LNCaP clone FGC (cell line): ENCODE results near the gene PLPP3.

Source experiments
- DNase-seq: peaks from one replicate; pipeline ENCODE4 v3.0.0-alpha.2; 2011; ENCODE audit warnings: low read depth
- H3K4me3 ChIP-seq: 2 replicates; pipeline ENCODE4 v1.5.1; 2011; ENCODE audit warnings: mild to moderate bottlenecking, low read depth, low read length, control low read depth
- CTCF ChIP-seq: IDR thresholded peaks from 2 replicates; pipeline ENCODE4 v1.5.1; 2012; ENCODE audit warnings: mild to moderate bottlenecking; ENCODE audit not compliant: control insufficient read depth, insufficient read depth; ENCODE audit errors: extremely low read depth

Gene PLPP3

GRCh38 chr1:56456435-56457101 is 122.8 kb downstream of the PLPP3 start:
- TF ChIP-seq CTCF, result no peak
- DNase-seq, result no peak
- no peak overlapping the region for H3K4me3 ChIP-seq

- no peak for TF ChIP-seq CTCF
- no peak overlapping the region for H3K4me3 ChIP-seq
Observed at GRCh38 chr1:56453417-56454078, 125.8 kb downstream of the PLPP3 start.

GRCh38 chr1:56453016-56453415 is 126.3 kb downstream of the PLPP3 start:
- no peak for TF ChIP-seq CTCF
- DNase-seq, result no peak
- no peak overlapping the region for H3K4me3 ChIP-seq

More at GRCh38 chr1:56453417-56454078, 125.8 kb downstream of the PLPP3 start:
- DNase-seq, result no peak

GRCh38 chr1:56452027-56453011 is 127.0 kb downstream of the PLPP3 start:
- H3K4me3 ChIP-seq, result no peak overlapping the region
- no peak for DNase-seq
- TF ChIP-seq CTCF, result no peak

- no peak overlapping the region for H3K4me3 ChIP-seq
- TF ChIP-seq CTCF, result no peak
- DNase-seq, result no peak
Observed at GRCh38 chr1:56451491-56451890, 127.9 kb downstream of the PLPP3 start.

GRCh38 chr1:56450004-56450666 is 129.2 kb downstream of the PLPP3 start:
- DNase-seq, result no peak
- no peak overlapping the region for H3K4me3 ChIP-seq
- TF ChIP-seq CTCF, result no peak
